Stimulated activated CD4-positive, alpha-beta T cell treated with anti-CD3 and anti-CD28 coated beads, Interleukin-12 subunit alpha, Interleukin-12 subunit beta, amount 100 ng/mL, for 24 hours (primary cell): ENCODE results near the gene CDK5RAP2.
"Not testable (repeated sequence)": the region's sequence is repeated elsewhere in the genome, so short reads cannot be mapped to it uniquely, and the experiment has no call there.

Experiments used
- DNase-seq, 2 experiments: peaks; one replicate each; pipeline ENCODE4 v3.0.0-alpha.2; 2020; ENCODE audit warnings: low read depth in 2 of 2

The CDK5RAP2 gene

GRCh38 chr9:120587328-120587727 is 7.4 kb upstream of the CDK5RAP2 start:
- DNase-seq, result no peak

DNA sequence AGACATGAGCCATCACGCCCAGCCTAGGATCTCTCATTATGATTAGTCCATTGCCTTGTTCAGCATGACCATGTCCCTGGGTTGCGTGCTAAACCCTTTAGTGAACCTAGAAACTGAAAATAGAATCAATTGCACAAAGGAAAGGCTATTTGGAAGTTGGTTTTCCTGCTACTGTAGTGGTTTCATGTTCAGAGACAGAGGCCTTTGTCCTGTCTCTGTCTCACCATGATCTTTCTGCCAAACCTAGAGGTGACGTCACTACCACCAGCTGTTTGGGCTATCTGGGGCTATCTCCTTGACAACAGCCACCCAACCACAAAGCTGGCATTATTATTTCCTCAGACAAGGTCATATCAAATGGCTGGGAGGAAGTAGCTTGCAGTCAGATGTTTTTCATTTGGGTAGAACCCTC is 4.0 kb upstream of the CDK5RAP2 start:
- no peak for DNase-seq

GRCh38 chr9:120579139-120580050 is 572 bp downstream of the CDK5RAP2 start:
- no peak for DNase-seq

GRCh38 chr9:120574473-120574872 is 5.5 kb downstream of the CDK5RAP2 start:
- no peak for DNase-seq

GRCh38 chr9:120572472-120572871 is 7.5 kb downstream of the CDK5RAP2 start:
- no peak for DNase-seq

DNA sequence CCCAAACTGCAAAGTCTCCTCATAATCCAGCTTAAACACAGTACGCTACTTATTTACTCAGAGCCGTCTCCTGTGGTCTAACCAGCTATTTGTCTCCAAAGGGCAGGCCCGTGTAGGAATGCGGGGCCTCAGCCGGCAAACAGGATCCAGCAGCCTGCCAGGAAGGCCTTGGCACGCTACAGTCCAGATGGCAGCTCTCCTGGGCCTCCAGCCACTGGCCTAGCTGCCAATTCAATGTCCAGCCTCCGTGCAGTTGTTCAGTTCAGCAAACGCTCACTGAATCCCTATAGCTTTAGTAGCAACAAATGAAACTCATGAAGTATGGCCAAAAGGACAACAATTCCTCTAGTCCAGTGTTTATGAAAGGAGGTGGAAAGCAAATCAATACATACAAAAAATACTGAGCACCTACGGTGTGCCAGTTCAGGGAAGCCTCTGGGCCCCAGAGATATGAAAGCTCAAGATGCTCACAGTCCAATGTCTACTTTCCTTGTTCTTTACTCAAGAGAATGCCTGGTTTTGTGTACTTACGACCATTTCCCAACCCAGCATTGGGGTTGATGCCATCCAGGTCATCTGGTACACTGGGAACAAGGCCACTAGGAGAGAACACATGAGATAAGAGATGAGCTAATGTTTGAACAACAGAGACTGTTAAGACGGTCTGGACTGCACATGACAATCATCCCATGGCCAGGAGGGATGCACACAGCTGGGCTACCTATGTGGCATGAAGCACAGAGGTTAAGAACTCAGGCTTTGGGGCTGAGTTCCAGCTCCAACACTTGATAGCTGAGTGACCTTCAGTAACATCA is 8.3 kb downstream of the CDK5RAP2 start:
- no peak for DNase-seq

- no peak for DNase-seq
These were observed 9.7 kb downstream of the CDK5RAP2 start for GRCh38 chr9:120570296-120570695.

DNA sequence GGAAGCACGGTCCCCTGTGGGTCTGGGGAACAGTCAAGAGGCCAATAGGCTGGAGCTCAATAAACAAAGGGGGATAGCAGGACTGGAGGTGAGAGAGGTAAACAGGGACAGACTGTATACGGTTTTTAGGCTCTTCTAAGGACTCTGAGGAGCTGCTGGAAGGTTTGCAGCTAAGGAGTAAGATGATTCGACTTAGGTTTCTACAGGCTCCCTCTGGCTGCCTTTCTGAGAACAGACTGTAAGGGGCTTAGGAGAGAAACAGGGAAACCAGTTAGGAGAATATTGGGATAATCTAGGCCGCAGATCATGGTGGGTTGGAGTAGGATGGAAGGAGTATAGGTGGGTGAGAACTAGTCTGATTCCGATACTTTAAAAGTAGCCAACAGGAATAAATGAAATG is 10.4 kb downstream of the CDK5RAP2 start:
- no peak for DNase-seq

DNA sequence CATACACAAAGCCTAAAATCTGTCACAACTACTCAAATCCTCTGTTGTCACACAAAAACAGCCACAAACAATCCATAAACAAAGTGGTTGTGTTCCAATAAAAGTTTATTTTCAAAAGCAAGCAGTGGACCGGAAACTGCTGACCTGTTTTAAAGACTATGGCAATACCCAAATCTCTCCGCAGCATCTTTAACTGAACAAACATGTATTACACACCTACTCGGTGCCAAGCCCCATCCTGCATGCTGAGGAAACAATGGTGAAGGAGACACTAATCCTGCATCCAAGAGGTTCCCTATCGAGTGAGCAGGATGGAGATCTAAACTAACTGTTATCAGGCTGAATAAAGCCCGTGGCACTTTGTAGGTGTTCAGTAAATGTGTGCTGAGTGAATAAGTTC is 11.2 kb downstream of the CDK5RAP2 start:
- no peak for DNase-seq

DNA sequence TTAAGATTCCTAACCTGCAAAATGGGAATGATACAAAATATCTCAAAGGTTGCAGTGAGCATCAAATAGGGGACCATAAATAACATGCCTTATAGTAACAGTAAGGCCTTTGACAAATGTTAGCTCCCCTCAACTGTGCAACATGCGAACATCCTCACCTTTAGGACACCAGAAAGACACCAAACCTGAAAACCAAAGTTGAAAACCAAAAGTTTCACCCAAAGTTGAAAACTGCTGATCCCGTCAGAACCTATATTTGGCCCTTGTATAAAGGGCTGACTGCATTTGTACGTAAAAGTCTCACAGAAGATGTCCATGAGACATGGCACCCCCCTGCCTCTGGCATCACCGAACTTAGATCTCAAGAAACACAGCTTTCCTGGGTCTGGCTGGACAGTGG is 12.1 kb downstream of the CDK5RAP2 start:
- DNase-seq, result no peak

DNA sequence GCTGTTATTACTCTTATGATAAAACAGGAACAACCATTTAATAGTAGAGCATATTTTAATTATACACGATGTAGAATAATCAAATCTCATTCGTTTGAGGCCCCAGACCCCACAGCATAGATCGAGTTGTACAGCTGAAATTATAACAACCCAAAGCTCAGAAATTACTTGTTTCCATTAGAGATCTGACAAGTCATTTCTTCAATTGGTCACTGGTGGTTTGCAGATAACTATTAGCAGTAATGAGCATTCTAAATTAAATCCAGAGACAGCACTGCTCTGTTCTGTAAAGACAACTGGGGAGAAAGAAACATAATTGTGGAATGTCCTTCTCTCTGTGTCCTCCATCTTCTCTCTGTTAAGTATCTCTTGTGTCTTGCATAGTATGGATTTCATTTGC is 12.9 kb downstream of the CDK5RAP2 start:
- DNase-seq, result no peak

- no peak for DNase-seq
These were observed 15.4 kb downstream of the CDK5RAP2 start for GRCh38 chr9:120564589-120564988.

DNA sequence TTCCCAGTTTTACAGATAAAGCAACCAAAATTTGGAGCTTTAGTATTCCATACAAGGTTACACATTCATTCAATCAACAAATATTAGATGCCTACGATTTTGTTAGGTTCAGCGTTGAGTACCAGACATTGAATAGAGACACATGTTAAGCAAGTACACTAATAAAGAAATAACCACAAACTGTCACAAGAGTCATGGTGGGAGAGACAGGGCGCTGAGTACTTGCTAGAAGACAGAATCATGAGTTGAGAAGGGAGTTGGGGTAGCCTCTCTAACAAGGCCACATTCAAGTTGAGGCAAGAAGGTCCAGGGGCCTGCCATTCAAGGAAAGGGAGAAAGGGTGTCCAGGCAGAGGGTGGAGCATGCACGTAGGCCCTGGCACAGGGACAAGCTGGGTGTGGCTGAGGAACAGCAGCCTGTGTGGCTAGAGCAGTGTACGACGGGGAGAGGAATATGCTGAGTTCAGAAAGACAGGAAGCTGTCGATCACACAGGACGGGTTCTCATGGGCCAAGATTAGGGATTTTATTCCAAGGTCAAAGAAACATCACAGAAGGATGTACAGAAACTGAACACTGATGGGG is 17.0 kb downstream of the CDK5RAP2 start:
- DNase-seq, result no peak

- DNase-seq, result no peak
These were observed 18.3 kb downstream of the CDK5RAP2 start for GRCh38 chr9:120561709-120562108.

DNA sequence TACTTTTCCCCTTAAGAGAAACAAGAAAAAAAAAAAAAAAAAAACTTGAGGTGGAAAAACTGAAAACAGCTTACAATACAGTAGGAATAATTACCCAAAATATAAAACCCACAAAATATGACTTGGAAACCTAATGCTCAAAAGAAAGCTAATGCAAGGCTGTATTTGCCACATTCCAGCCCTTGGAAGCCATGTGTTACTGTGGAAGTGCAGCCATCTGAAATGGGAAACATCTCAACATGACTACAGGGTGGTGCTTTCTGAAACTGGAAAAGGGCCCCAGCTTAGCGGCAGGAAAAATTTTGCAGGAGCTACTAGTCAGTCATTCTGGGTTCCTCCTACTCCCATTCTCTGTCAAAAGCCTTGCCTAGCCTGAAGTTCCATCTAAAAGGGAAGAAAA is 20.4 kb downstream of the CDK5RAP2 start:
- DNase-seq, result no peak

DNA sequence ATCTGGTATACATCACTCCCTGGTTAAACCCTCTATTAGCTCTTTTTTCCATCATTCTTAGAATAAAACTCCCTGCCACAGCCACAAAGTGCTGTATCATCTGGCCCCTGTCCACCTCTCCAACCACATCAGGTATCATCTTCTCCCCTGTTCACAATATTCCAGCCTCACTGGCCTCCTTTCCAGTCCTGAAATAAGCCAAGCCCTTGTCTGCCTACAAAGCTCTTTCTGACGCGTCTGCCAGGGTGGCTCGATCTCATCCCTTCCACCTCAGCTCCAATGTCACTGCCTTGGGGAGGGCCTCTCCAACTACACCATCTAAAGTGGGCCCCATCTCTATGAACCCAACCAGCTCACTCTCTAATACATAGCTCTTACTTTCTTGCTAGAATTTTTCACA is 21.5 kb downstream of the CDK5RAP2 start:
- no peak for DNase-seq

GRCh38 chr9:120557205-120557604 is 22.8 kb downstream of the CDK5RAP2 start:
- no peak for DNase-seq

- DNase-seq, result no peak
These were observed 23.2 kb downstream of the CDK5RAP2 start for GRCh38 chr9:120556775-120557174.

GRCh38 chr9:120555839-120556238 is 24.1 kb downstream of the CDK5RAP2 start:
- DNase-seq, result no peak

DNA sequence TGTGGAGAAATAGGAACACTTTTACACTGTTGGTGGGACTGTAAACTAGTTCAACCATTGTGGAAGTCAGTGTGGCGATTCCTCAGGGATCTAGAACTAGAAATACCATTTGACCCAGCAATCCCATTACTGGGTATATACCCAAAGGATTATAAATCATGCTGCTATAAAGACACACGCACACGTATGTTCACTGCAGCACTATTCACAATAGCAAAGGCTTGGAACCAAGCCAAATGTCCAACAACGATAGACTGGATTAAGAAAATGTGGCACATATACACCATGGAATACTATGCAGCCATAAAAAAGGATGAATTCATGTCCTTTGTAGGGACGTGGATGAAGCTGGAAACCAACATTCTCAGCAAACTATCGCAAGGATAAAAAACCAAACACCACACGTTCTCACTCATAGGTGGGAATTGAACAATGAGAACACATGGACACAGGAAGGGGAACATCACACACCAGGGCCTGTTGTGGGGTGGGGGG is 27.7 kb downstream of the CDK5RAP2 start:
- not testable (repeated sequence) for DNase-seq

DNA sequence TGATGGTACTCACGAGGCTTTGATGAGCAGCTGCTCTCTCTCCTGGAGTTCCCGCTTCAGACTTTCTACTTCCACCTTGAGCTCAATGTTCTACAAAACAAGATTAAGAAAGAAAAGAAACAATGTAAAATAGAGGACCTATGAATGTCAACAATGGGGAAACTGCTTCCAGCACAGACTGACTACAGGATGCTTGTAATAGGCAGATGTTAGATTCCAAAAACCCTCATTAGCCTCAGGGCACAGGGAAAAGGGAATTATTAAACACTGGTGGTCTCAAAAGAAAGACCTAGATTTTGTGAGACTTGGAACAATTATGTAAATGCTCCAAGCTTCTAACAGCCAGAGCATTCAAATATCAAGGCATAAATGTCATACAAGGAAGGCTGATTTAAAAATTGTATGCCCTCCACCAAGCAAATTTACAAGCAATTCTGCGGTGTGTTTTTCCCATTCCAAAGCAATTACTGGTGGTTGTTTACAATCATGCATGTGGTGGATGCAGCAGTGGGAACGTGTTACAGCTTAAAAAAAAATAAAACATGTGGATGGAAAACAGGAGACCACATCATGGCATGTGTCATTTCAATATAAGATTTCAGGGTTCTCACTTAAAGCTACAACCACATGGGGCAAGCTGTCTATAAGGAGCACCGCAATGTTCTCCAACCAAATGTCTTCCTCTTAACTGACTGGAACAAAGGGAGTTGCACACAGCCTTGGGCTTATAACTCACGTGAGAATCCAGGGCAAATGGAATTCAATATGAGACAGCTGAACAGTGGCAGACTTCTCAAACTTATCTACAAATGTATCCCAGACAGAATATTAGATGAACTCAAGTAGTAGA is 34.0 kb downstream of the CDK5RAP2 start:
- DNase-seq, result no peak
